H9 (cell line): ENCODE results near the gene BEX4. TPM values are rescaled to one million over a fixed set of nuclear protein-coding genes. Genes with fewer than 3 reads are reported as not detected.
"Not testable (repeated sequence)": the region's sequence is repeated elsewhere in the genome, so short reads cannot be mapped to it uniquely, and the experiment has no call there.

Experiments
- DNase-seq: peaks from one replicate; pipeline ENCODE4 v3.0.0-alpha.2; 2017
- H2AFZ ChIP-seq: one replicate; pipeline ENCODE4 v1.6.1; 2013; ENCODE audit warnings: mild to moderate bottlenecking, low read length, control low read depth, moderate library complexity
- H2AK5ac ChIP-seq: 2 replicates; pipeline ENCODE4 v1.6.1; 2013; ENCODE audit warnings: low read length, control low read depth, mixed read lengths; ENCODE audit not compliant: insufficient read length
- H2BK120ac ChIP-seq: one replicate; pipeline ENCODE4 v1.6.1; 2013; ENCODE audit warnings: low read depth, mild to moderate bottlenecking, low read length, control low read depth, inconsistent platforms; ENCODE audit not compliant: poor library complexity, severe bottlenecking
- H2BK12ac ChIP-seq: 2 replicates; pipeline ENCODE4 v1.6.1; 2013; ENCODE audit warnings: low read length, control low read depth, mixed read lengths, low read depth; ENCODE audit not compliant: insufficient read length
- H2BK15ac ChIP-seq: 2 replicates; pipeline ENCODE4 v1.6.1; 2013; ENCODE audit warnings: low read depth, low read length, control low read depth
- H2BK20ac ChIP-seq: one replicate; pipeline ENCODE4 v1.6.1; 2013; ENCODE audit warnings: low read depth, mild to moderate bottlenecking, low read length, control low read depth, inconsistent platforms; ENCODE audit not compliant: poor library complexity, severe bottlenecking
- H2BK5ac ChIP-seq: 2 replicates; pipeline ENCODE4 v1.6.1; 2013; ENCODE audit warnings: low read length, control low read depth, mixed read lengths; ENCODE audit not compliant: insufficient read length
- H3K14ac ChIP-seq: 2 replicates; pipeline ENCODE4 v1.6.1; 2013; ENCODE audit warnings: low read length, control low read depth; ENCODE audit not compliant: insufficient read depth
- H3K18ac ChIP-seq: 2 replicates; pipeline ENCODE4 v1.6.1; 2013; ENCODE audit warnings: low read depth, mild to moderate bottlenecking, mixed read lengths, low read length, control low read depth; ENCODE audit not compliant: insufficient read length
- H3K23ac ChIP-seq: 2 replicates; pipeline ENCODE4 v1.6.1; 2013; ENCODE audit warnings: low read length, control low read depth, mixed read lengths, low read depth; ENCODE audit not compliant: insufficient read length
- H3K23me2 ChIP-seq: 2 replicates; pipeline ENCODE4 v1.6.1; 2013; ENCODE audit warnings: low read depth, mild to moderate bottlenecking, mixed read lengths, low read length, control low read depth; ENCODE audit not compliant: insufficient read length, poor library complexity, severe bottlenecking
- H3K27ac ChIP-seq: 2 replicates; pipeline ENCODE4 v1.5.1; 2013; ENCODE audit warnings: low read length, control low read depth, mixed read lengths, low read depth; ENCODE audit not compliant: insufficient read length
- H3K27me3 ChIP-seq: 2 replicates; pipeline ENCODE4 v1.6.1; 2013; ENCODE audit warnings: low read length, control low read depth, inconsistent platforms; ENCODE audit not compliant: insufficient read depth
- H3K4ac ChIP-seq: 2 replicates; pipeline ENCODE4 v1.6.1; 2013; ENCODE audit warnings: low read depth, mild to moderate bottlenecking, control low read depth, inconsistent platforms, low read length, moderate library complexity
- H3K4me1 ChIP-seq: 2 replicates; pipeline ENCODE4 v1.6.1; 2013; ENCODE audit warnings: low read length, control low read depth, inconsistent platforms; ENCODE audit not compliant: insufficient read depth
- H3K4me2 ChIP-seq: 2 replicates; pipeline ENCODE4 v1.6.1; 2013; ENCODE audit warnings: low read length, control low read depth, mixed read lengths; ENCODE audit not compliant: insufficient read length, insufficient read depth
- H3K56ac ChIP-seq: 2 replicates; pipeline ENCODE4 v1.6.1; 2013; ENCODE audit warnings: low read depth, mild to moderate bottlenecking, mixed read lengths, low read length, control low read depth; ENCODE audit not compliant: insufficient read length
- H3K79me1 ChIP-seq: 2 replicates; pipeline ENCODE4 v1.6.1; 2013; ENCODE audit warnings: low read depth, mild to moderate bottlenecking, moderate library complexity, low read length, control low read depth, inconsistent platforms; ENCODE audit not compliant: insufficient read depth, poor library complexity, severe bottlenecking
- H3K79me2 ChIP-seq: 2 replicates; pipeline ENCODE4 v1.6.1; 2013; ENCODE audit warnings: low read length, control low read depth, inconsistent platforms; ENCODE audit not compliant: insufficient read depth
- H3K9ac ChIP-seq: 2 replicates; pipeline ENCODE4 v1.6.1; 2013; ENCODE audit warnings: low read length, control low read depth, mixed read lengths; ENCODE audit not compliant: insufficient read length; ENCODE audit errors: extremely low read depth
- H3K9me3 ChIP-seq: one replicate; pipeline ENCODE4 v1.6.1; 2013; ENCODE audit warnings: low read depth, low read length, inconsistent platforms; ENCODE audit not compliant: control insufficient read depth
- H3T11ph ChIP-seq: one replicate; pipeline ENCODE4 v1.6.1; 2013; ENCODE audit warnings: mild to moderate bottlenecking, low read length, control low read depth, inconsistent platforms
- H4K20me1 ChIP-seq: one replicate; pipeline ENCODE4 v1.6.1; 2013; ENCODE audit not compliant: control insufficient read depth, insufficient read length, insufficient read depth
- H4K5ac ChIP-seq: 2 replicates; pipeline ENCODE4 v1.6.1; 2013; ENCODE audit warnings: low read depth, mild to moderate bottlenecking, mixed read lengths, low read length, control low read depth; ENCODE audit not compliant: insufficient read length
- H4K8ac ChIP-seq: replicated peaks from 2 replicates; pipeline ENCODE4 v1.6.1; 2013; ENCODE audit warnings: low read length, control low read depth, mixed read lengths, low read depth; ENCODE audit not compliant: insufficient read length
- H4K91ac ChIP-seq: 2 replicates; pipeline ENCODE4 v1.6.1; 2013; ENCODE audit warnings: low read depth, mild to moderate bottlenecking, moderate library complexity, mixed read lengths, low read length, control low read depth; ENCODE audit not compliant: insufficient read length
- H3K27ac Mint-ChIP-seq, 3 experiments: 2 replicates in 2 of 3; 3 replicates in 1 of 3; pipeline ENCODE4 v1.8.0; 2020 to 2021; ENCODE audit warnings: mixed read lengths in 3 of 3, mild to moderate bottlenecking in 1 of 3, moderate library complexity in 1 of 3
- H3K27me3 Mint-ChIP-seq: 2 replicates; pipeline ENCODE4 v1.8.0; 2021; ENCODE audit warnings: low read depth, mild to moderate bottlenecking, moderate library complexity, mixed read lengths
- H3K36me3 Mint-ChIP-seq, 3 experiments: 2 replicates in 2 of 3; 3 replicates in 1 of 3; pipeline ENCODE4 v1.8.0; 2020 to 2021; ENCODE audit warnings: low read depth in 3 of 3, mixed read lengths in 3 of 3; ENCODE audit not compliant: insufficient read depth in 1 of 3
- H3K4me1 Mint-ChIP-seq, 2 experiments: 2 replicates each; pipeline ENCODE4 v1.8.0; 2020; ENCODE audit warnings: mixed read lengths in 2 of 2
- H3K4me3 Mint-ChIP-seq, 2 experiments: 2 replicates in 1 of 2; 3 replicates in 1 of 2; pipeline ENCODE4 v1.8.0; 2020 to 2021; ENCODE audit warnings: mild to moderate bottlenecking in 2 of 2, mixed read lengths in 2 of 2, moderate library complexity in 1 of 2
- H3K9me3 Mint-ChIP-seq, 2 experiments: 2 replicates in 1 of 2; 3 replicates in 1 of 2; pipeline ENCODE4 v1.8.0; 2020; ENCODE audit warnings: mild to moderate bottlenecking in 2 of 2, mixed read lengths in 2 of 2, moderate library complexity in 1 of 2
- WGBS: extraction: QIAGEN DNeasy Blood & Tissue Kit; methylation state at CpG from one replicate; pipeline ENCODE4 v1.1.7; 2013; ENCODE audit warnings: missing lambda C conversion rate, low lambda C conversion rate, mixed read lengths; ENCODE audit not compliant: insufficient read length; ENCODE audit errors: extremely low coverage; 5-methylcytosine and 5-hydroxymethylcytosine counted together
- total RNA-seq: library from RNA; stranded (reverse); gene quantifications from 2 replicates; pipeline ENCODE4 v1.2.1, GENCODE V29; 2021
- TF ChIP-seq, protein P1 (sequence below): fragments of 200-600 bp; sonication (generic); conservative IDR thresholded peaks from 3 replicates; pipeline ENCODE4 v1.8.0; 2021; ENCODE audit warnings: antibody characterized with exemption, mild to moderate bottlenecking

Gene BEX4
- total RNA-seq, 1 experiment from 2014 or later, result 48.2 TPM

DNA sequence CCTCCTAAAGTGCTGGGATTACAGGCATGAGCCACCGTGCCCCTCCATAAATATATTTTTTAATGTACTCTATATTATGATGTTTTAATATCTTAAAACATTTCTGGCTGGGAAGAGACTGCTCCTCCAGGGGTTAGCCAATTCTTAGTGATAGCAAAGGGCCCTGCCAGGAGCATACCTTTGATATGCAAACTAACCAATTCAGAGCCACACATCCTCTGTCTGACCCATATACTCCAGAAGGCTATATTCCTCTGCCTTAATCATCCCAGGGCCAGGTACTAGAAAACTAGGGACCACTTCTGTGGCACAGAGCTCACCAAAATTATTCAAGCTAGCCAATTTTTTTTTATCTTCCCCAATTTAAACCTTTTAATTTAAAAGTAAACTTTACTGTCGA lies 43.6 kb upstream of the BEX4 start:
- Histone ChIP-seq H2BK120ac (no peak overlapping the region), H2BK12ac (no peak overlapping the region), H4K8ac (no peak overlapping the region), H3K14ac (no peak overlapping the region), H3K56ac (no peak overlapping the region), H3K79me2 (no peaks in the 10 kb centered on the region), H3K27me3 (no peaks in the 10 kb centered on the region), H2AK5ac (no peak overlapping the region), H2BK20ac (no peak overlapping the region), H3K23me2 (peaks cover 4% of the 10 kb centered on the region), H4K20me1 (no peaks in the 10 kb centered on the region), H3K4me2 (no peak overlapping the region), H3K4ac (no peak overlapping the region), H3K9me3 (no peaks in the 10 kb centered on the region), H3T11ph (no peak overlapping the region), H3K27ac (no peak overlapping the region), H2BK15ac (no peak overlapping the region), H3K4me1 (no peaks in the 10 kb centered on the region), H3K18ac (no peak overlapping the region), H3K79me1 (no peaks in the 10 kb centered on the region), H4K5ac (no peak overlapping the region), H2BK5ac (no peak overlapping the region), H3K9ac (no peak overlapping the region), H3K23ac (no peak overlapping the region), H2AFZ (no peak overlapping the region), H4K91ac (no peak overlapping the region)
- Mint-ChIP-seq H3K27ac (no peak overlapping the region), H3K9me3 (peaks cover 28 to 43% of the 10 kb centered on the region in 2 experiments), H3K4me1 (peaks cover 6 to 10% of the 10 kb centered on the region in 2 experiments), H3K27me3 (peaks cover 6% of the 10 kb centered on the region), H3K4me3 (no peak overlapping the region), H3K36me3 (no peaks in the 10 kb centered on the region; a peak in 2 of 7 replicates)
- DNase-seq, result no peak
- WGBS, result no CpG with 5 or more reads among the region's 2 CpGs
- TF ChIP-seq, protein P1, sequence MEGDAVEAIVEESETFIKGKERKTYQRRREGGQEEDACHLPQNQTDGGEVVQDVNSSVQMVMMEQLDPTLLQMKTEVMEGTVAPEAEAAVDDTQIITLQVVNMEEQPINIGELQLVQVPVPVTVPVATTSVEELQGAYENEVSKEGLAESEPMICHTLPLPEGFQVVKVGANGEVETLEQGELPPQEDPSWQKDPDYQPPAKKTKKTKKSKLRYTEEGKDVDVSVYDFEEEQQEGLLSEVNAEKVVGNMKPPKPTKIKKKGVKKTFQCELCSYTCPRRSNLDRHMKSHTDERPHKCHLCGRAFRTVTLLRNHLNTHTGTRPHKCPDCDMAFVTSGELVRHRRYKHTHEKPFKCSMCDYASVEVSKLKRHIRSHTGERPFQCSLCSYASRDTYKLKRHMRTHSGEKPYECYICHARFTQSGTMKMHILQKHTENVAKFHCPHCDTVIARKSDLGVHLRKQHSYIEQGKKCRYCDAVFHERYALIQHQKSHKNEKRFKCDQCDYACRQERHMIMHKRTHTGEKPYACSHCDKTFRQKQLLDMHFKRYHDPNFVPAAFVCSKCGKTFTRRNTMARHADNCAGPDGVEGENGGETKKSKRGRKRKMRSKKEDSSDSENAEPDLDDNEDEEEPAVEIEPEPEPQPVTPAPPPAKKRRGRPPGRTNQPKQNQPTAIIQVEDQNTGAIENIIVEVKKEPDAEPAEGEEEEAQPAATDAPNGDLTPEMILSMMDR, result no peak

DNA sequence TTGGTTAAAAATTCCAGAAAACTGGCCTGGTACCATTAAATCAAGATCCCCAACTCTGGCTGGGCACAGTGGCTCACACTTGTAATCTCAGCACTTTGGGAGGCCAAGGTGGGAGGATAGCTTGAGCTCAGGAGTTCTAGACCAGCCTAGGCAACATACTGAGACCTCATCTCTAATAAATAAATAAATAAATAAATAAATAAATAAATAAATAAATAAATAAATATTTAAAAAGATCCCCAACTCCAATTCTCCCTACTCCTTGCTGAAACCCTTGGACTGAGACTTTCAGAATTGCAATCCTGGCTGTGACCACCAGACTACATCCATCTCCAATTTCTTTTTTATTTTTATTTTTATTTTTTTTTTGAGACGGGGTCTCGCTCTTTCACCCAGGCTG lies 39.7 kb upstream of the BEX4 start:
- not testable (repeated sequence) for H2BK5ac ChIP-seq, H2AFZ ChIP-seq
- no CpG with 5 or more reads among the region's 2 CpGs for WGBS

More for the DNA sequence above, 39.7 kb upstream of the BEX4 start:
- not testable (repeated sequence) for H3K79me1 ChIP-seq, H3K23me2 ChIP-seq, DNase-seq, H2BK12ac ChIP-seq, H3K56ac ChIP-seq, H3K18ac ChIP-seq, H3K4me1 ChIP-seq, H2AK5ac ChIP-seq, H3K4me2 ChIP-seq, H3K9me3 ChIP-seq, H3K27me3 ChIP-seq, H3K27ac ChIP-seq, H3K27ac Mint-ChIP-seq, H2BK20ac ChIP-seq, H3K9ac ChIP-seq, H4K91ac ChIP-seq, H2BK15ac ChIP-seq, H4K8ac ChIP-seq, H3K36me3 Mint-ChIP-seq, H3K14ac ChIP-seq, H3K23ac ChIP-seq, H3K4me3 Mint-ChIP-seq, H3K79me2 ChIP-seq, H4K20me1 ChIP-seq, H3T11ph ChIP-seq, H3K4ac ChIP-seq, H2BK120ac ChIP-seq, H4K5ac ChIP-seq
- peaks cover 29% of the 10 kb centered on the region for H3K27me3 Mint-ChIP-seq
- peaks cover 22 to 48% of the 10 kb centered on the region in 2 experiments for H3K9me3 Mint-ChIP-seq
- peaks cover 6 to 10% of the 10 kb centered on the region in 2 experiments for H3K4me1 Mint-ChIP-seq
